HCT116 (cell line): ENCODE data around the gene ABHD17B.

Experiments
- CTCF ChIP-seq, 3 experiments: fragments of 200-600 bp in 1 of 3; sonication (generic) in 1 of 3; IDR thresholded peaks in 2 of 3; conservative IDR thresholded peaks in 1 of 3; 2 replicates each; pipeline ENCODE4 v1.5.1; 2012 to 2017; ENCODE audit warnings: low read depth in 2 of 3, low read length in 2 of 3, antibody characterized with exemption in 1 of 3, borderline replicate concordance in 1 of 3, control low read depth in 1 of 3, mild to moderate bottlenecking in 1 of 3, mixed read lengths in 1 of 3, mixed run types in 1 of 3, moderate library complexity in 1 of 3; ENCODE audit not compliant: insufficient read depth in 1 of 3
- EGR1 ChIP-seq: IDR thresholded peaks from 2 replicates; pipeline ENCODE4 v1.6.1; 2012; ENCODE audit warnings: low read depth
- ELF1 ChIP-seq: IDR thresholded peaks from 2 replicates; pipeline ENCODE4 v1.6.1; 2012; ENCODE audit warnings: low read depth, borderline replicate concordance
- EZH2 ChIP-seq: fragments of 200-600 bp; sonication (generic); IDR thresholded peaks from 2 replicates; pipeline ENCODE4 v1.6.1; 2017; ENCODE audit warnings: antibody characterized with exemption, mixed run types
- EZH2phosphoT487 ChIP-seq: fragments of 200-600 bp; IDR thresholded peaks from 2 replicates; pipeline ENCODE4 v1.6.1; 2018; ENCODE audit warnings: antibody characterized with exemption, borderline replicate concordance
- JUND ChIP-seq: IDR thresholded peaks from 2 replicates; pipeline ENCODE4 v1.6.1; 2012
- POLR2A ChIP-seq: IDR thresholded peaks from 2 replicates; pipeline ENCODE4 v1.7.0; 2011; ENCODE audit warnings: borderline replicate concordance; ENCODE audit not compliant: insufficient read depth, insufficient read length; ENCODE audit errors: extremely low read depth
- POLR2AphosphoS5 ChIP-seq: IDR thresholded peaks from 2 replicates; pipeline ENCODE4 v1.6.1; 2011; ENCODE audit warnings: mild to moderate bottlenecking, low read depth, low read length, moderate library complexity
- RAD21 ChIP-seq: IDR thresholded peaks from 2 replicates; pipeline ENCODE4 v1.6.1; 2012; ENCODE audit warnings: low read depth, mild to moderate bottlenecking
- TCF7L2 ChIP-seq: IDR thresholded peaks from 2 replicates; pipeline ENCODE4 v1.7.0; 2011; ENCODE audit warnings: borderline replicate concordance, inconsistent platforms; ENCODE audit not compliant: insufficient read depth, insufficient read length; ENCODE audit errors: extremely low read depth
- YY1 ChIP-seq: IDR thresholded peaks from 2 replicates; pipeline ENCODE4 v1.6.1; 2011; ENCODE audit warnings: low read length, low read depth, moderate library complexity, mild to moderate bottlenecking; ENCODE audit not compliant: insufficient replicate concordance; ENCODE audit errors: extremely low read depth
- ZBTB33 ChIP-seq: IDR thresholded peaks from 2 replicates; pipeline ENCODE4 v1.6.1; 2011; ENCODE audit warnings: mild to moderate bottlenecking, low read length, moderate library complexity; ENCODE audit not compliant: insufficient replicate concordance; ENCODE audit errors: extremely low read depth
- ZNF274 ChIP-seq: fragments of 200-500 bp; sonication (Bioruptor generic); IDR thresholded peaks from 2 replicates; pipeline ENCODE4 v1.6.1; 2014; ENCODE audit warnings: mild to moderate bottlenecking, low read depth, low read length, inconsistent platforms
- TF ChIP-seq, protein P1 (sequence below): IDR thresholded peaks from 2 replicates; pipeline ENCODE4 v1.6.1; 2012

DNA sequence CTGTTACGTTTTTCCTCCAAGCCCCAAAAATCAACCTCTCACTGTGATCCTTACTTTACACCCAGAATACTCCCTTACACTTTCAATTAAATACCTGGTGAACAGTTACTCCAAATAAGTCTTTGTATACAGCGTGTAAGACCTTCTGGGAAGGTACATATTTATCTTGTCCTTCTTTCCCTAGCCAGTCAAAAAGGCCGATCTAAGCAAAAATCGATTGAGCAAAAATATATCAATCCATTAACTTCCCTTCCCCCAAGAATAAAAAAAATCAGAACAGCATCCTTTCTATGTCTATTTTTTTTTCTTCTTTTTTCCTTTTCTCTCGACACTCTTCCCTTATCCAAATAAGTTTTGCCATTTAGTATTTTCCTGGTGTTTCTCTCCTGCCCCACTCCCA, 71.3 kb downstream of the ABHD17B start:
- TF ChIP-seq EGR1 (no peak), RAD21 (no peak), CTCF (IDR thresholded peaks at IDR 0.05 in 2 of 3, conservative IDR thresholded peaks at IDR 0.05 in 1 of 3; ENCODE audit: borderline replicate concordance in 1 of 3, insufficient read depth in 1 of 3, low read depth in 2 of 3, low read length in 2 of 3) (no peak), EZH2 (no peak), TCF7L2 (no peak), ELF1 (no peak), POLR2A (no peak), ZBTB33 (no peak), JUND (no peak), ZNF274 (no peak), EZH2phosphoT487 (no peak), POLR2AphosphoS5 (no peak), YY1 (no peak)
- TF ChIP-seq, protein P1, sequence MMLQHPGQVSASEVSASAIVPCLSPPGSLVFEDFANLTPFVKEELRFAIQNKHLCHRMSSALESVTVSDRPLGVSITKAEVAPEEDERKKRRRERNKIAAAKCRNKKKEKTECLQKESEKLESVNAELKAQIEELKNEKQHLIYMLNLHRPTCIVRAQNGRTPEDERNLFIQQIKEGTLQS, result no peak
